A549 treated with DMSO at 1 μM for 4 hours (cell line): ENCODE measurements around the gene SLC27A2. TPM values are rescaled to one million over a fixed set of nuclear protein-coding genes. Genes with fewer than 3 reads are reported as not detected.

Experiments used
- total RNA-seq: library from RNA; stranded (reverse); fragments of 200-300 nt; extraction: Qiagen RNA extraction; gene quantifications from 5 replicates; pipeline ENCODE4 v1.2.3, GENCODE V29; 2022; ENCODE audit warnings: low read depth

The SLC27A2 gene
- 24.3 to 34.4 TPM (median 28.5 TPM) in 5 replicates for total RNA-seq

DNA sequence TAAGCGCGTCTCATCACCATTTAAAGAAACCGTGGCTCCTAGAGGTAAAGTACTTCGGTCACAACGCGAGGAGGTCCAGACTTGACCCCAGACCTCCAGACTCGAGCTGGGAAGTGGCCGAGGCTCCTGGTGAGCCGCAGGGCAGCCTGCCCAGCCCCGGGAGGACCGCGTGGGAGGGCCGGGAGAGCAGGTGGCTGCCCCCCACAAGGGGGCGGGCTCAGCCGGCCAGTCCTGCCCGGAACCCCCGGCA, at the start of gene SLC27A2:
Gene SLC27A2, plus strand, starts transcription at position 228 of the 250 bp plus-strand sequence. CDS start 232 bp downstream, outside the sequence.

DNA sequence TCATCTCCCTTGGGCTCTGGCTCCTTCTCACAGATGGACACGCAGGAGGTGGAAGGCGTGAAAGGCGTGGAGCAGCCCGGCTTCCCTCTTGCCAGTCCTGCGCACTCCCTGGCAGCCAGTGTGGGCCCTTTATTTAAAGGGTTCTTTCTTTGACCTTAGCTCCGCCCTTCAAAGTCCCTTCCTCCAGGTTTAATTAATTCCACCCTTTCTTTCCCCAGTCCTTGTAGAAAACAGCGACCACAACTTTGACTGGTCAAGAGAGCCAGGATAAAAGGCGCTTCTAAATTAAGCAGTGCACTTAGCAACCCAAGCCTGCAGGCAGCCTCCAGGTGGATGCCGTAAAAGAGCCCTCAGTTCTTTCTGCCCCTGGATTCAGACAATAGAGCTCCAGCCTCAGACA, 83.6 kb downstream of the SLC27A2 start, which contains the start of gene HDC:
Gene HDC, minus strand, starts transcription at position 107 of the 400 bp plus-strand sequence. Its CDS starts 103 bp downstream, at position 4.

Other genes starting within 250 kb of the SLC27A2 start
- gene ATP8B4, start 63.0 kb upstream of the SLC27A2 start, total RNA-seq = 0.80 to 1.6 TPM (median 0.84 TPM) in 5 replicates
- gene HDC, start 83.5 kb downstream of the SLC27A2 start, total RNA-seq = 0.06 to 0.14 TPM (median 0.14 TPM) in 3 of 5 replicates, not detected in the others
- 29.3 to 35.5 TPM (median 32.7 TPM) in 5 replicates for gene GABPB1, start 173.0 kb downstream of the SLC27A2 start, total RNA-seq
- 39.8 to 49.1 TPM (median 48.8 TPM) in 5 replicates for gene USP8, start 242.2 kb downstream of the SLC27A2 start, total RNA-seq